ENCODE results near the gene LYPD5. TPM values are rescaled to one million over a fixed set of nuclear protein-coding genes. Genes with fewer than 3 reads are reported as not detected.

Gene LYPD5
- total RNA-seq, 1 donor from 2014 or later: 0.53 TPM

- no peak for FAIRE-seq
- no peak for DNase-seq (ENCODE audit: low read depth)
- Histone ChIP-seq H3K27me3 (ENCODE audit: control insufficient read depth, insufficient read depth, low read length) (no peaks in the 10 kb centered on the region), H3K36me3 (ENCODE audit: control insufficient read depth, insufficient read depth, low read length) (peaks cover 11% of the 10 kb centered on the region), H3K4me3 (ENCODE audit: low read depth, low read length) (no peak overlapping the region)
- TF ChIP-seq, protein P1, sequence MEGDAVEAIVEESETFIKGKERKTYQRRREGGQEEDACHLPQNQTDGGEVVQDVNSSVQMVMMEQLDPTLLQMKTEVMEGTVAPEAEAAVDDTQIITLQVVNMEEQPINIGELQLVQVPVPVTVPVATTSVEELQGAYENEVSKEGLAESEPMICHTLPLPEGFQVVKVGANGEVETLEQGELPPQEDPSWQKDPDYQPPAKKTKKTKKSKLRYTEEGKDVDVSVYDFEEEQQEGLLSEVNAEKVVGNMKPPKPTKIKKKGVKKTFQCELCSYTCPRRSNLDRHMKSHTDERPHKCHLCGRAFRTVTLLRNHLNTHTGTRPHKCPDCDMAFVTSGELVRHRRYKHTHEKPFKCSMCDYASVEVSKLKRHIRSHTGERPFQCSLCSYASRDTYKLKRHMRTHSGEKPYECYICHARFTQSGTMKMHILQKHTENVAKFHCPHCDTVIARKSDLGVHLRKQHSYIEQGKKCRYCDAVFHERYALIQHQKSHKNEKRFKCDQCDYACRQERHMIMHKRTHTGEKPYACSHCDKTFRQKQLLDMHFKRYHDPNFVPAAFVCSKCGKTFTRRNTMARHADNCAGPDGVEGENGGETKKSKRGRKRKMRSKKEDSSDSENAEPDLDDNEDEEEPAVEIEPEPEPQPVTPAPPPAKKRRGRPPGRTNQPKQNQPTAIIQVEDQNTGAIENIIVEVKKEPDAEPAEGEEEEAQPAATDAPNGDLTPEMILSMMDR (IDR thresholded peaks at IDR 0.05; ENCODE audit: insufficient read depth, low read length, severe bottlenecking): no peak
Measured at GRCh38 chr19:43749898-43750297, 52.3 kb downstream of the LYPD5 start.

DNA sequence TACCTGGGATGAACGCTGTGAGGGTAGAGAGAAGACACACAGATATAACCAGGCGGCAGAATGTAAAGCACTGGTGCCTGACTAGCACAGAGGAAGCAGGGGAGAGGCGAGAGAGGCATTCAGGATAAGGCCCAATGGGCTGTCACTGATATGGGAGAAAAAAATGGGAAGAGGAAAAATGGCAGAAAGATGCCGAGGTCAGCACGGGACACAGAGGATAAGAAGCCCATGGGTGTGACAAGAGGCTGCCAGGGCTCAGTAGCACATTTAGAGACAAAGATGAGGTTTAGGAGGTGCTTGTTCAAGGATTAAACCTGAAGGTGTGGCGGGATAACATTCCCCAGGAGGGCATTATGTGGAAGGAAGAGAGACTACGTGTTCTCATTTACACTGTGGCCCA is 53.1 kb downstream of the LYPD5 start:
- FAIRE-seq (no peak), DNase-seq (ENCODE audit: low read depth) (no peak)
- H3K4me3 ChIP-seq (ENCODE audit: low read depth, low read length): no peak overlapping the region
- H3K27me3 ChIP-seq (ENCODE audit: control insufficient read depth, insufficient read depth, low read length): no peaks in the 10 kb centered on the region
- TF ChIP-seq, protein P1 (IDR thresholded peaks at IDR 0.05; ENCODE audit: insufficient read depth, low read length, severe bottlenecking): no peak
- peaks cover 16% of the 10 kb centered on the region for H3K36me3 ChIP-seq (ENCODE audit: control insufficient read depth, insufficient read depth, low read length)

- no peak for DNase-seq (ENCODE audit: low read depth)
- H3K27me3 ChIP-seq (ENCODE audit: control insufficient read depth, insufficient read depth, low read length): no peaks in the 10 kb centered on the region
- peaks cover 16% of the 10 kb centered on the region for H3K36me3 ChIP-seq (ENCODE audit: control insufficient read depth, insufficient read depth, low read length)
- TF ChIP-seq, protein P1 (IDR thresholded peaks at IDR 0.05; ENCODE audit: insufficient read depth, low read length, severe bottlenecking): no peak
- FAIRE-seq: no peak
- H3K4me3 ChIP-seq (ENCODE audit: low read depth, low read length): no peak overlapping the region
Measured at GRCh38 chr19:43748685-43749084, 53.6 kb downstream of the LYPD5 start.

DNA sequence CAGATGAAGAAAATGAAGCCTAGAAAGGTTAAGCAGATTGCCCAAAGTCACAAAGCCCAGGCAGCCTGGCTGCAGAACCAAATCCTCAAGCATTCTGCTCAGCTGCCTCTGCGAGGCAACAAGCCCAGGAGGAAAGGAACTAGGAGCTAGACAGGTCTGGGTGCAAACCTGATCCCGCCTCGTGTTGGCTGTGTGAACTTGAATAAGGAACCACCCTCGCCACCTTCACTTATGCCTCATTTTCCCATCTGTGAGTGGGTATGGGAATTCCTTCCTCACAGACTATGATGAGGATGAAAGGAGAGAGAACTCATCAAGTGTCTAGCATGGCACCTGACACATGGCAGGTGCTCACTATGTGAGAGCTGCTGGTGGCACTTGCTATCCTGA is 54.0 kb downstream of the LYPD5 start:
- DNase-seq (ENCODE audit: low read depth) (no peak), FAIRE-seq (peak; percentile 55)
- H3K36me3 ChIP-seq (ENCODE audit: control insufficient read depth, insufficient read depth, low read length): peaks cover 18% of the 10 kb centered on the region
- TF ChIP-seq, protein P1 (IDR thresholded peaks at IDR 0.05; ENCODE audit: insufficient read depth, low read length, severe bottlenecking): no peak
- no peak overlapping the region for H3K4me3 ChIP-seq (ENCODE audit: low read depth, low read length)
- H3K27me3 ChIP-seq (ENCODE audit: control insufficient read depth, insufficient read depth, low read length): no peaks in the 10 kb centered on the region

DNA sequence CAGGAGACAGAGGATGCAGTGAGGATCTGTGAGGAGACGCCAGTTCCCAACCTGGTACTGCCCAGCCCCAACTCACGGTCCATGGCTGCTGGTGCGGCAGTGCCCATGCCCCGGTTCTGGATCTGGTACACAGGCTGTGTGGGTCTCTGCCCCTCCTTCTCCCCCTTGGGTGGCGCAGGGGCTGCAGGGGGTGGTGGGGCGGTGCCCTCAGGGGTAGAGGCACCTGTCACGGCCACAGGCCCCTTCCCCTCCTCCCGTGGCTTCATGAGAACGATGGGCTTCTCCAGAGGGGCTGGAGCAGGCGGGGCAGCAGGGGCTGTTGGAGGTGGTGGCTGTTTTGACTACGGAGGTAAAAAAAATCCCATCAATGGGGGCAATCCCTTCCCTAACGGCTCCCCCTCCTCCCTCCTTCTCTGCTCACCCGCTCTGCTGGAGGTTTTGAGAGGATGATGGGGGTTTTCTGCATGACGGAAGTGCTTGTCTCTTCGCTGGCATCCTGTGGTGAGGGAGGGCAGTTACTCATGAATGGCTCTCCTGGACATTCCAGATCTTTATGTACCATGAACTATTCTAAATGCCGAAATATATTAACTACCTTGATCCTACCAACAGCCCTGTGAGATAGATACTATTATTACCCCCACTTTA is 54.6 kb downstream of the LYPD5 start:
- DNase-seq (ENCODE audit: low read depth) (no peak), FAIRE-seq (no peak)
- Histone ChIP-seq H3K27me3 (ENCODE audit: control insufficient read depth, insufficient read depth, low read length) (no peaks in the 10 kb centered on the region), H3K4me3 (ENCODE audit: low read depth, low read length) (no peak overlapping the region), H3K36me3 (ENCODE audit: control insufficient read depth, insufficient read depth, low read length) (peaks cover 19% of the 10 kb centered on the region)
- TF ChIP-seq, protein P1 (IDR thresholded peaks at IDR 0.05; ENCODE audit: insufficient read depth, low read length, severe bottlenecking): no peak

Other genes with a start within 250 kb of the LYPD5 start
- gene XRCC1, start 226.9 kb downstream of the LYPD5 start, total RNA-seq: 8.3 and 10.5 TPM in 2 replicates
- gene PINLYP, start 226.6 kb downstream of the LYPD5 start, total RNA-seq: 0.53 and 0.64 TPM in 2 replicates
- gene IRGQ, start 206.3 kb downstream of the LYPD5 start, total RNA-seq: 15.9 and 19.5 TPM in 2 replicates
- 9.5 and 10.5 TPM in 2 replicates for gene ZNF576, start 205.9 kb downstream of the LYPD5 start, total RNA-seq
- not detected in 2 replicates for gene SRRM5, start 190.4 kb downstream of the LYPD5 start, total RNA-seq
- gene ZNF428, start 182.8 kb downstream of the LYPD5 start, total RNA-seq: 14.5 and 19.3 TPM in 2 replicates
- gene CADM4, start 162.6 kb downstream of the LYPD5 start, total RNA-seq: 13.4 and 19.1 TPM in 2 replicates
- gene PLAUR, start 132.3 kb downstream of the LYPD5 start, total RNA-seq: 16.6 and 27.1 TPM in 2 replicates
- gene IRGC, start 86.4 kb downstream of the LYPD5 start, total RNA-seq: not detected in 2 replicates
- 4.0 and 4.7 TPM in 2 replicates for gene SMG9, start 47.5 kb downstream of the LYPD5 start, total RNA-seq
- 0.26 and 9.7 TPM in 2 replicates for gene KCNN4, start 21.5 kb downstream of the LYPD5 start, total RNA-seq
- gene ZNF283, start 24.9 kb upstream of the LYPD5 start, total RNA-seq: 9.1 and 12.4 TPM in 2 replicates
- gene ZNF404, start 81.5 kb upstream of the LYPD5 start, total RNA-seq: 1.3 and 2.0 TPM in 2 replicates
- 11.8 and 13.7 TPM in 2 replicates for gene ZNF45, start 132.8 kb upstream of the LYPD5 start, total RNA-seq
- 4.7 and 6.1 TPM in 2 replicates for gene ZNF221, start 148.8 kb upstream of the LYPD5 start, total RNA-seq
- gene ZNF155, start 181.7 kb upstream of the LYPD5 start, total RNA-seq: 8.6 and 9.7 TPM in 2 replicates
- gene ZNF230, start 200.5 kb upstream of the LYPD5 start, total RNA-seq: 3.9 and 4.0 TPM in 2 replicates
- 8.2 and 8.7 TPM in 2 replicates for gene ZNF222, start 222.9 kb upstream of the LYPD5 start, total RNA-seq
- gene ZNF223, start 249.6 kb upstream of the LYPD5 start, total RNA-seq: 5.8 and 6.1 TPM in 2 replicates